T-helper 17 cell (primary cell): ENCODE data around the gene AIMP1. TPM values are rescaled to one million over a fixed set of nuclear protein-coding genes. Genes with fewer than 3 reads are reported as not detected.
A peak's percentile ranks its signal among the peaks of the same experiment; 100 is the strongest.
"Not testable (repeated sequence)": the region's sequence is repeated elsewhere in the genome, so short reads cannot be mapped to it uniquely, and the experiment has no call there.

Experiments used
- ATAC-seq: fragments of 150-1000 bp; cut with Tn5 transposase; 2 replicates; pipeline ENCODE4 v1.10.0; 2021; ENCODE audit warnings: mild to moderate bottlenecking, moderate library complexity
- DNase-seq, 3 donors: peaks; one replicate each; pipeline versions ENCODE4 v3.0.0 to v3.0.0-alpha.2; 2020 to 2021
- H3K9me3 ChIP-seq: one replicate; pipeline ENCODE4 v1.7.0; 2013; ENCODE audit warnings: low read length, mild to moderate bottlenecking; ENCODE audit not compliant: control insufficient read depth, poor library complexity, severe bottlenecking
- H3K27ac Mint-ChIP-seq: one replicate; pipeline ENCODE4 v1.8.0; 2022; ENCODE audit warnings: mild to moderate bottlenecking, moderate library complexity, mixed read lengths
- H3K27me3 Mint-ChIP-seq: one replicate; pipeline ENCODE4 v1.8.0; 2022; ENCODE audit warnings: mixed read lengths
- H3K36me3 Mint-ChIP-seq: one replicate; pipeline ENCODE4 v1.8.0; 2022; ENCODE audit warnings: low read depth, mixed read lengths
- H3K4me1 Mint-ChIP-seq: one replicate; pipeline ENCODE4 v1.8.0; 2022; ENCODE audit warnings: mild to moderate bottlenecking, mixed read lengths
- H3K4me3 Mint-ChIP-seq: one replicate; pipeline ENCODE4 v1.8.0; 2022; ENCODE audit warnings: mild to moderate bottlenecking, moderate library complexity, mixed read lengths
- total RNA-seq, 4 donors: library from RNA in 2 of 4; stranded (reverse) in 2 of 4; gene quantifications; one replicate each; pipeline ENCODE4 v1.2.3 and lab custom pipeline; 2022 to 2026

The AIMP1 gene
- total RNA-seq, 2 donors from 2014 or later: 41.2 to 51.6 TPM

GRCh38 chr4:106318511-106318910 lies 2.2 kb downstream of the AIMP1 start:
- ATAC-seq (no peak), DNase-seq (no peak)
- Mint-ChIP-seq H3K36me3 (no peaks in the 10 kb centered on the region), H3K27me3 (no peaks in the 10 kb centered on the region), H3K4me3 (no peak overlapping the region), H3K4me1 (peaks cover 13% of the 10 kb centered on the region), H3K27ac (no peak overlapping the region)
- H3K9me3 ChIP-seq: no peaks in the 10 kb centered on the region

- no peak overlapping the region for H3K4me3 Mint-ChIP-seq
- no peak overlapping the region for H3K27ac Mint-ChIP-seq
- H3K27me3 Mint-ChIP-seq: no peaks in the 10 kb centered on the region
- DNase-seq: no peak
- ATAC-seq: no peak
- peaks cover 5% of the 10 kb centered on the region for H3K4me1 Mint-ChIP-seq
- no peaks in the 10 kb centered on the region for H3K9me3 ChIP-seq
- H3K36me3 Mint-ChIP-seq: no peaks in the 10 kb centered on the region
Measured at GRCh38 chr4:106320235-106320634, 3.9 kb downstream of the AIMP1 start.

GRCh38 chr4:106321168-106321567 lies 4.8 kb downstream of the AIMP1 start:
- H3K27ac Mint-ChIP-seq, H3K27me3 Mint-ChIP-seq, H3K36me3 Mint-ChIP-seq, H3K4me1 Mint-ChIP-seq, H3K4me3 Mint-ChIP-seq, ATAC-seq, DNase-seq, H3K9me3 ChIP-seq: not testable (repeated sequence)

GRCh38 chr4:106321814-106322213 lies 5.5 kb downstream of the AIMP1 start:
- not testable (repeated sequence) for H3K36me3 Mint-ChIP-seq, H3K27ac Mint-ChIP-seq, H3K4me3 Mint-ChIP-seq, H3K9me3 ChIP-seq, ATAC-seq, H3K4me1 Mint-ChIP-seq, H3K27me3 Mint-ChIP-seq, DNase-seq

GRCh38 chr4:106323119-106323518 lies 6.8 kb downstream of the AIMP1 start:
- H3K4me3 Mint-ChIP-seq: no peak overlapping the region
- no peak overlapping the region for H3K27ac Mint-ChIP-seq
- no peaks in the 10 kb centered on the region for H3K9me3 ChIP-seq
- DNase-seq (no peak), ATAC-seq (no peak)
- H3K36me3 Mint-ChIP-seq: peaks cover 4% of the 10 kb centered on the region
- H3K27me3 Mint-ChIP-seq: no peaks in the 10 kb centered on the region
- peaks cover 2% of the 10 kb centered on the region for H3K4me1 Mint-ChIP-seq

GRCh38 chr4:106325800-106326199 lies 9.4 kb downstream of the AIMP1 start:
- peaks cover 4% of the 10 kb centered on the region for H3K36me3 Mint-ChIP-seq

GRCh38 chr4:106329041-106329618 lies 12.8 kb downstream of the AIMP1 start:
- Mint-ChIP-seq H3K27me3 (no peaks in the 10 kb centered on the region), H3K27ac (no peak overlapping the region), H3K4me1 (no peaks in the 10 kb centered on the region), H3K36me3 (peaks cover 8% of the 10 kb centered on the region), H3K4me3 (no peak overlapping the region)
- ATAC-seq (peak; percentile 75), DNase-seq (no peak)
- no peaks in the 10 kb centered on the region for H3K9me3 ChIP-seq

More at GRCh38 chr4:106325800-106326199, 9.4 kb downstream of the AIMP1 start:
- DNase-seq (no peak), ATAC-seq (no peak)
- Mint-ChIP-seq H3K27me3 (no peaks in the 10 kb centered on the region), H3K4me1 (peaks cover 2% of the 10 kb centered on the region), H3K27ac (no peak overlapping the region), H3K4me3 (no peak overlapping the region)
- no peaks in the 10 kb centered on the region for H3K9me3 ChIP-seq

- H3K4me3 Mint-ChIP-seq: no peak overlapping the region
- H3K27me3 Mint-ChIP-seq: no peaks in the 10 kb centered on the region
- no peaks in the 10 kb centered on the region for H3K9me3 ChIP-seq
- peaks cover 2% of the 10 kb centered on the region for H3K4me1 Mint-ChIP-seq
- H3K27ac Mint-ChIP-seq: no peak overlapping the region
- no peak for ATAC-seq
- H3K36me3 Mint-ChIP-seq: peaks cover 17% of the 10 kb centered on the region
- DNase-seq: no peak
Measured at GRCh38 chr4:106333186-106333585, 16.8 kb downstream of the AIMP1 start.

GRCh38 chr4:106334741-106335470 lies 18.6 kb downstream of the AIMP1 start:
- H3K27ac Mint-ChIP-seq: peak overlapping the region; percentile 51
- DNase-seq: no peak
- ATAC-seq: no peak
- peaks cover 2% of the 10 kb centered on the region for H3K4me1 Mint-ChIP-seq
- peaks cover 19% of the 10 kb centered on the region for H3K36me3 Mint-ChIP-seq
- H3K9me3 ChIP-seq: no peaks in the 10 kb centered on the region
- H3K27me3 Mint-ChIP-seq: no peaks in the 10 kb centered on the region
- no peak overlapping the region for H3K4me3 Mint-ChIP-seq

- no peak overlapping the region for H3K27ac Mint-ChIP-seq
- peaks cover 20% of the 10 kb centered on the region for H3K36me3 Mint-ChIP-seq
- peaks cover 13% of the 10 kb centered on the region for H3K4me1 Mint-ChIP-seq
- no peaks in the 10 kb centered on the region for H3K9me3 ChIP-seq
- DNase-seq (no peak), ATAC-seq (no peak)
- no peak overlapping the region for H3K4me3 Mint-ChIP-seq
- no peaks in the 10 kb centered on the region for H3K27me3 Mint-ChIP-seq
Measured at GRCh38 chr4:106336618-106337017, 20.3 kb downstream of the AIMP1 start.

GRCh38 chr4:106337916-106338315 lies 21.6 kb downstream of the AIMP1 start:
- DNase-seq (no peak), ATAC-seq (no peak)
- no peak overlapping the region for H3K4me3 Mint-ChIP-seq
- H3K4me1 Mint-ChIP-seq: peaks cover 19% of the 10 kb centered on the region
- no peaks in the 10 kb centered on the region for H3K9me3 ChIP-seq
- H3K36me3 Mint-ChIP-seq: peaks cover 18% of the 10 kb centered on the region
- H3K27me3 Mint-ChIP-seq: no peaks in the 10 kb centered on the region
- H3K27ac Mint-ChIP-seq: no peak overlapping the region

- no peaks in the 10 kb centered on the region for H3K9me3 ChIP-seq
- no peak for DNase-seq
- ATAC-seq: no peak
- peaks cover 18% of the 10 kb centered on the region for H3K36me3 Mint-ChIP-seq
- H3K4me3 Mint-ChIP-seq: no peak overlapping the region
- no peaks in the 10 kb centered on the region for H3K27me3 Mint-ChIP-seq
- no peak overlapping the region for H3K27ac Mint-ChIP-seq
- H3K4me1 Mint-ChIP-seq: peaks cover 19% of the 10 kb centered on the region
Measured at GRCh38 chr4:106338671-106339070, 22.3 kb downstream of the AIMP1 start.

- Mint-ChIP-seq H3K4me1 (peaks cover 25% of the 10 kb centered on the region), H3K27ac (no peak overlapping the region), H3K36me3 (peaks cover 23% of the 10 kb centered on the region), H3K27me3 (no peaks in the 10 kb centered on the region), H3K4me3 (no peak overlapping the region)
- ATAC-seq (no peak), DNase-seq (no peak)
- H3K9me3 ChIP-seq: no peaks in the 10 kb centered on the region
Measured at GRCh38 chr4:106339431-106339830, 23.1 kb downstream of the AIMP1 start.

- Mint-ChIP-seq H3K4me3 (peak overlapping the region; percentile 19), H3K36me3 (peaks cover 19% of the 10 kb centered on the region), H3K4me1 (peaks cover 28% of the 10 kb centered on the region), H3K27me3 (no peaks in the 10 kb centered on the region), H3K27ac (no peak overlapping the region)
- H3K9me3 ChIP-seq: no peaks in the 10 kb centered on the region
- ATAC-seq (peak; percentile 33), DNase-seq (no peak)
Measured at GRCh38 chr4:106340774-106341173, 24.4 kb downstream of the AIMP1 start.
